ENCODE data around the gene LGI2.

LGI2 gene

GRCh38 chr4:24995346-24995919 is 35.3 kb downstream of the LGI2 start:
- no peak for DNase-seq (ENCODE audit: low read depth)

DNA sequence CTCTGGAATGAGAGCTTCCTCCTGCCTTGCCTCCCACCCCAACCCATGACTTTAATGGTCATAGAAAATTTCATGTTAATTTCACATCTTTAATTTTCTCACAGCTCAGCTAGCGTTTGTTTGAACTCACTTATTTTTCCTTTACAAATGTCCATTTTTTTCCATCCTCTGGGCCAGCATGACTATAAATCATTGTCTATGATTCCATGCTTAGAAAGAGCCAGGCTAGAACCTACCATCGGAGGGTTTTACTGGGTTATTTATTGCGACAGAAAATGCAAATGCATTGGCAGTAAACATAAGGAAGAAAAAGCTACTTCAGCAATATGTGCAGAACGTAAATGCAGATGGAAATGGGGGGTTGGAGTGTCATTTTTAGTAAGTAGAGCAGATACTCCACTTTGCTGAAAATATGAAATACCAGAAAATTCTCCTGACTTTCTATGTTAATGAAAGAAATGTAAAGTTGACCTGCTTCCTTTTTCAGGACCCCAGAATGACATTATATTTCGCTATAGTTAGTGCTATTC is 37.1 kb downstream of the LGI2 start:
- DNase-seq (ENCODE audit: low read depth) = no peak

GRCh38 chr4:24992968-24993367 is 37.8 kb downstream of the LGI2 start:
- DNase-seq (ENCODE audit: low read depth) = no peak

DNA sequence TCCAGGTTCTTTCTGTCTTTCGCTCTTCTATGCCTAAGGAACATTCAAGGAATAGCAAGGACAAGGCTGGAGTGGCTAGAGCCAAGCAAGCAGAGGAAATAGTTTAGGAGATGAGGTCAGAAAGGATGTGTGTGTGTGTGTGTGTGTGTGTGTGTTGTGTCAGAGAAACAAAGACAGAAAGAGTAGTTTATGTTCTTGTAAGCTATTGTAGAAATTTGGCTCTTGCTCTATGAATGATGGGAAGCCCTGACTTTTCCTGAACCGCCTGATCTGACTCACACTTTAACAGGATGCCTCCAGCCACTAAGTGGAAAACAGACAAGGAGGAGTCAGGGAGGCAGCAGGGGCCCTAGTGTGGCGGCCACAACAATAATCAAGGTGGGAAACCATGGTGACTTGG is 39.7 kb downstream of the LGI2 start:
- peak; percentile 13 for DNase-seq (ENCODE audit: low read depth)

DNA sequence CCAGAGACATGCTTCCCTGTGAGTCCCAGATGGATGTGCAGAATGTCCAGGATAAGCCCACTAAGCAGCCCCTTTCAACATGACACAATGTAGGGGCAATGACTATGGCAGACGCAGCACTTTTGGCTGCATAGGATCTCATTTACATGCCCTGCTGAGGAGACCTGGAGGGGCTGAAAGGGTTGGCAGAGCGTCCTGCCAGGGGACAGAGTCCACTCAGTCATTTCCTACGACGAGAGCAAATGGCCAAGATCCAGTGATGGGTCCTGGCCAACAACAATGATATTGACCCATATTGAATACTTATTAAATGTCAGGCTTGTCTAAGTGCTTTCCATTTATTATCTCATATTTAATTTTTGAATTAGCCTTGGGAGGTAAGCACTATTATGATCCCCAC is 41.4 kb downstream of the LGI2 start:
- no peak for DNase-seq (ENCODE audit: low read depth)

- no peak for DNase-seq (ENCODE audit: low read depth)
These were observed 42.0 kb downstream of the LGI2 start for GRCh38 chr4:24988776-24989175.

GRCh38 chr4:24984602-24985532 is 45.9 kb downstream of the LGI2 start:
- DNase-seq (ENCODE audit: low read depth) = no peak

- DNase-seq (ENCODE audit: low read depth) = no peak
These were observed 50.0 kb downstream of the LGI2 start for GRCh38 chr4:24980740-24981139.

- DNase-seq (ENCODE audit: low read depth) = peak; percentile 19
These were observed 50.6 kb downstream of the LGI2 start for GRCh38 chr4:24980064-24980690.

DNA sequence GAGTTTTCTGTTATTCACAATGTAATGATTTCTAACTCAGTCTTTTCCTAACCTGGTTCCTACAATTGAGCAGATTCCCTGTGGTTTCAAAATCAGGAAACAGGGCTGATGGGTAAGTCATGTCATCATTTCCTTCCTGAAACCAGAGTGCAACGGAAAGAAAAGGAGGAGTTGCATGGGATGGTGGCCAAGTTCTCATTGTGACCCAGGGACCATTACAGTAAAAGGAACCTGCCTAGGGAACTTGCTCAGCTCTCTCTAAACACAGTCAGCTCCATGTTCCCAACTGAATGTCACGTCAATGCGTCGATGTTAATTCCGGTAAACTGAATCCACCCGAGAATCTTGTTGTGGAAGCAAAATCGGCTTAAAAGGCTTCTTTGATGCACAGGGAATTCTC is 51.2 kb downstream of the LGI2 start:
- no peak for DNase-seq (ENCODE audit: low read depth)

- no peak for DNase-seq (ENCODE audit: low read depth)
These were observed 52.3 kb downstream of the LGI2 start for GRCh38 chr4:24978291-24979075.

GRCh38 chr4:24975510-24975909 is 55.2 kb downstream of the LGI2 start:
- no peak for DNase-seq (ENCODE audit: low read depth)

DNA sequence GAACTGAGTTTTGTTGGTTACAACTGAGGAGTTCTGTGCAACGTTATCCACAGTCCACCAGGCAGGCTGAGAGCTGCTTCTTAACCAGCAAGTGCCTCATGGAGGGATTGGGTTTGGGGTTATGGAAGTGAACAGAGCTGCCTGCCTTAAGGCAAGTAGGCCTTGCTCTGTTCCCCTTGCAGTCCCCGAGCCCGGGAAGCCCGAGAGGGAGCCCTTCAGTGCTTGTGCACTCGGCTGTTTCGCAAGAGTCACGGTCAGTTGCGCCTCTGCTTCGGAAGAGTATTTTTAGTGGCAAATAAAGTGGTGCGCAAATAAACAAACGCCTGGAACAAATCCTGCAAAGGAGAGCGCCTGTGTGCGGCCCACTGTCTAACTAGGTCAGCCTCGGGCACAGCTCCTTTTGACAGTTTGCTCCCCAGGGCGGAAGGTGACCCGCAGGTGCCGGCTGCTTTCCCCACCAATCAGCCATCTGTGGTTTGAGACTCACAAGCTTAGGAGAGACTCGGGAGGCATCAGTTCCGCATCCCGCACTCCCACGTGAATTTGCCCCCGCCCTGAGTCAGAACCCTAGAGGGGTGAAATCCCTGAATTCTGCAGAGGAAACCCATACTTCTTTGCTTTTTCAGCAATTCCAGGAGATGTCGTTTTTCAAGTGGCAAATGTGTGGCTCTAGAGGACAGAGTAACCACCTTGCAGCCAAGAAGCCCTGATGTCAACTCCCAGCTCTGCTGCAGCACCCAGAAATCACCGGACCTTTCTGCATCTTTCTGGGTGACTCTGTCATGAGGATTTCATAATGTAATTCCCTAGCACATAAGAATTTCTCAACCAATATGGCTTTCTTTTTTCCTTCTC is 56.8 kb downstream of the LGI2 start:
- no peak for DNase-seq (ENCODE audit: low read depth)

DNA sequence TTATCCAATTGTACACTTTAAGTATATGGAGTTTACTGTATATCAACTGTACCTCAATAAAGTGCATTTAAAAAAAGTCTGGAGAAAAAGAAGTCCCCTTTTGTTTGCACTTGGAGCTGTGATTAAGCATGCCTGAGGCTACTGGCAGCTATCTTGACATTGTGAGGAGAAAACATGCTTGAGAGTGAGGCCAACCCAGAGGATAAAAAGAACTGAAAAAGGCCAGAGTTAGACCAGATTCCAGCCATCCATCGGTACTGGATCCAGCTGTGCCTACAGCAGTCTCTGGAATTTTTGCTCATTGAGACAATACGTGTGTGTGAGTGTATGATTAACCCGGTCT is 57.4 kb downstream of the LGI2 start:
- DNase-seq (ENCODE audit: low read depth) = no peak

- DNase-seq (ENCODE audit: low read depth) = no peak
These were observed 59.6 kb downstream of the LGI2 start for GRCh38 chr4:24971192-24971591.

GRCh38 chr4:24970635-24971034 is 60.1 kb downstream of the LGI2 start:
- no peak for DNase-seq (ENCODE audit: low read depth)

GRCh38 chr4:24970191-24970590 is 60.6 kb downstream of the LGI2 start:
- DNase-seq (ENCODE audit: low read depth) = no peak

DNA sequence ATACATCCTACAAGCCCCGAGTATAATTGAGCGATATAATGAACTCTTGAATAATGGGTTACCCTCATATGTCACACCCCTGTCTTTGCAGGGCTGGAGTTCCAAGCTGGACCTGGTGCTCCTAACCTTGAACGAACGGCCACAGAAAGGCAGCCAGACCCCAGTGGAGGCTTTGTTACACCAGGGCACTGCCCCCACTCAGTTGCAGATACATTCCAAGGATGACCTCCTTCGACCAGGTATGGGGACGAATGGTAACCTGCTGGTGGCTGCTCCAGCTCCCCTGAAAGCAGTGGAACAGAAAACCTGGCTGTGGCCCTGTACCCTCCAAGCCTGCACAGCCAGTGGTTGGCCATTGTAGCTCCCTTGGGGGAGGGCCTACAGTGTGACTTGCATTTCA is 61.3 kb downstream of the LGI2 start:
- DNase-seq (ENCODE audit: low read depth) = no peak

DNA sequence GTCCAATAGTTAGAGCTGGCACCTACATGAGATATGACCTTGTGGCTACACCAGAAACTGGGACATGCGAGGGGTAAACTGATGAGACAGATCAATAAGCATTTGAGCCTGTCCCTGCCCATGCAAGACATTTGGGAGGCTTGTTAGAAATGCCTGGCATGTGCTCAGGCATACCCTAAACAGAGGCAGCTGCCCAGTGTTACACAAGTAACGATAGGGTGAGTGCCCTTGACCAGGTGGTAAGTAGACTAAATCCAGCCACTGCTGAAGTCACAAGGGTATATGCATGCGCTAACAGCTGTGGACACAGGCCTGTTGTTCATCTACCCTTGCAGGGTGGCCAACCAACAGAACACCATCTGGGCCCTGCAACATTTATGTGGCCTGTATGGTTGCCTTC is 61.8 kb downstream of the LGI2 start:
- DNase-seq (ENCODE audit: low read depth) = no peak

GRCh38 chr4:24968278-24968677 is 62.5 kb downstream of the LGI2 start:
- DNase-seq (ENCODE audit: low read depth) = no peak

GRCh38 chr4:24967346-24967745 is 63.4 kb downstream of the LGI2 start:
- no peak for DNase-seq (ENCODE audit: low read depth)
